ENCODE results near the gene MTA1.

DNA sequence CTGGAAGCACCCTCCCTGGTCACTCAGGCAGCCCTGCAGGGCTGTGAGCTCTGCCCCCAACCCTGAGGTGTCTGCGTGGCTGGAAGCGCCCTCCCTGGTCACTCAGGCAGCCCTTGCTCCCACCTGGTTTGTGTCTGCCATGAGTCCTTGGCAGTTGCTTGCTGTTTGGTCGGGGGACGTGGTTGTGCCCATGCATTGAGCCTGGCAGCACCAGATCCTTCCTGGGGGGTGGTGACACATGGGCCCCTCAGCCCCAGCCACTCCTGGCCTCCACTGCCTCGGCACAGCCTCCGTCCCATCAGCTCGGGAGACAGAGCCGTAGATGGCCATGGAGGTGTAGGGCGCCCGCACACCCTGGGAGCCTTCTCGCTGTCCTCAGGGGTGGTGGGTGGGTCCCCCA, 19.6 kb downstream of the MTA1 start:
- no peak for TF ChIP-seq ZBTB33 (IDR thresholded peaks at IDR 0.05; ENCODE audit: borderline replicate concordance, low read depth)
- TF ChIP-seq USF1 (IDR thresholded peaks at IDR 0.05; ENCODE audit: borderline replicate concordance, low read depth) = no peak
- no peak for TF ChIP-seq CTCF (IDR thresholded peaks at IDR 0.05)
- TF ChIP-seq CHD2 (IDR thresholded peaks at IDR 0.05; ENCODE audit: low read length, partially characterized antibody) = no peak
- no peak for TF ChIP-seq RCOR1 (IDR thresholded peaks at IDR 0.05; ENCODE audit: low read length)
- no peak for TF ChIP-seq GABPA (IDR thresholded peaks at IDR 0.05; ENCODE audit: low read depth)
